ENCODE data around the gene RGS3. TPM values are rescaled to one million over a fixed set of nuclear protein-coding genes. Genes with fewer than 3 reads are reported as not detected.

RGS3 gene
- total and polyA plus RNA-seq, 2 of the 13 experiments (the other 11 are each of a cell fraction or from before 2014, with no cell fraction given), result 17.1 to 28.8 TPM

GRCh38 chr9:113454914-113455761 is 8.4 kb upstream of the RGS3 start (continued):
- TF ChIP-seq ZNF292 (CRISPR knock-in tag; IDR thresholded peaks at IDR 0.05; ENCODE audit: borderline replicate concordance, low read depth) (0 out of 2 replicates have a peak, but pooled peaks have one; percentile 23), FOSL2 (CRISPR knock-in tag; IDR thresholded peaks at IDR 0.05) (peak; percentile 80), ZBTB8A (CRISPR knock-in tag; IDR thresholded peaks at IDR 0.05; ENCODE audit: borderline replicate concordance, low read depth) (no peak), STAT6 (CRISPR knock-in tag; IDR thresholded peaks at IDR 0.05; ENCODE audit: borderline replicate concordance) (0 out of 2 replicates have a peak, but pooled peaks have one; percentile 40), DRAP1 (CRISPR knock-in tag; IDR thresholded peaks at IDR 0.05) (no peak), MTA3 (CRISPR knock-in tag; IDR thresholded peaks at IDR 0.05) (no peak), NBN (conservative IDR thresholded peaks at IDR 0.05) (no peak), THRA (CRISPR knock-in tag; IDR thresholded peaks at IDR 0.05; ENCODE audit: borderline replicate concordance) (0 out of 2 replicates have a peak, but pooled peaks have one; percentile 27), ZSCAN5A (CRISPR knock-in tag; IDR thresholded peaks at IDR 0.05; ENCODE audit: borderline replicate concordance) (0 out of 2 replicates have a peak, but pooled peaks have one; percentile 44), SIX1 (CRISPR knock-in tag; IDR thresholded peaks at IDR 0.05; ENCODE audit: borderline replicate concordance) (0 out of 2 replicates have a peak, but pooled peaks have one; percentile 16), ZNF75D (CRISPR knock-in tag; IDR thresholded peaks at IDR 0.05; ENCODE audit: borderline replicate concordance) (no peak), ZNF280D (CRISPR knock-in tag; IDR thresholded peaks at IDR 0.05) (no peak), EHMT2 (IDR thresholded peaks at IDR 0.05; ENCODE audit: borderline replicate concordance, low read depth, low read length) (no peak), PTBP1 (IDR thresholded peaks at IDR 0.05; ENCODE audit: low read depth, low read length, poor library complexity, severe bottlenecking) (no peak), NCOA5 (CRISPR knock-in tag; IDR thresholded peaks at IDR 0.05) (no peak)
